NCI-H1417 (cell line): ENCODE results near the gene CCDC40.

Experiments used
- DNase-seq, 3 experiments: peaks; one replicate each; lab custom pipeline; 2025; lab: John Stamatoyannopoulos, UW

The CCDC40 gene

GRCh38 chr17:80000136-80000535, 36.3 kb upstream of the CCDC40 start:
- no peak for DNase-seq

DNA sequence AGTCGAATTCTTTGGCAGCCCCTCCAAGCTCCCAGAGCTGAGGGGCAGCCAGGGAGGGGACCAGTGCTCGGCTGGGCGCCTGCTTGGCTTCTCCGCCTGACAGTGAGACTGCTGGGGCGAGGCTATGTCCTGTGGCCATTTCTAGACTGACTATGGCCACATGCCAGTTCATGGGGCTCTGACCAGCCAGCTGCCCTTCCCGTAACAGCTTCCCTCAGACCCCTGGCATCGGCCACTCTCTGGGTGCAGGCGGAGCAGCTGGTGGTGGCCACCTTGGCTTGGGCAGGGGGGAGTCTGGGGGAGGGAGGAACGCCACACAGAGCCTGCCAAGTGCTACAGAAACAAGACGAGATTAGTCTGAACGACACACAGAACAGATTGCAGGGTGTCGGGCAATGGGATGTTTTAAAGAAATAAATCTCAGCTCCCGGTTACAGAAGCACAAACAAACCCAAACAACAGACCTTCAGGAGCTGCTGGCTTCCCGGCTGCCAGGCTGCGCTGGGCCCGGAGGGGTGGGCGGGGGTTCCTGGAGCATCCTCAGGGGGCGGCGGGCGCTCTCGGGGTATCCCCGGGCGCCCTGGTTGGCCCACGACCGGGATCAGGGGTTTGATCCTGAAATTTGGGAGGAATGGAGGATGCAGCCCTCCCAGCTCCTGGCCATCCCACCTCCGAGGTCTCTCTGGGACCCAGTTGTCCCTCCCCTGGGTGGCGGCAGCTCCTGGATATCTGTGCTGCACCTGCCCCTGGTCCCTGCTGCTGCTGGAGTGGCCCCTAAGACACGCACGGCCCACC, 35.3 kb upstream of the CCDC40 start:
- no peak for DNase-seq

- DNase-seq, result no peak
Measured at GRCh38 chr17:80002070-80002641, 34.3 kb upstream of the CCDC40 start.

DNA sequence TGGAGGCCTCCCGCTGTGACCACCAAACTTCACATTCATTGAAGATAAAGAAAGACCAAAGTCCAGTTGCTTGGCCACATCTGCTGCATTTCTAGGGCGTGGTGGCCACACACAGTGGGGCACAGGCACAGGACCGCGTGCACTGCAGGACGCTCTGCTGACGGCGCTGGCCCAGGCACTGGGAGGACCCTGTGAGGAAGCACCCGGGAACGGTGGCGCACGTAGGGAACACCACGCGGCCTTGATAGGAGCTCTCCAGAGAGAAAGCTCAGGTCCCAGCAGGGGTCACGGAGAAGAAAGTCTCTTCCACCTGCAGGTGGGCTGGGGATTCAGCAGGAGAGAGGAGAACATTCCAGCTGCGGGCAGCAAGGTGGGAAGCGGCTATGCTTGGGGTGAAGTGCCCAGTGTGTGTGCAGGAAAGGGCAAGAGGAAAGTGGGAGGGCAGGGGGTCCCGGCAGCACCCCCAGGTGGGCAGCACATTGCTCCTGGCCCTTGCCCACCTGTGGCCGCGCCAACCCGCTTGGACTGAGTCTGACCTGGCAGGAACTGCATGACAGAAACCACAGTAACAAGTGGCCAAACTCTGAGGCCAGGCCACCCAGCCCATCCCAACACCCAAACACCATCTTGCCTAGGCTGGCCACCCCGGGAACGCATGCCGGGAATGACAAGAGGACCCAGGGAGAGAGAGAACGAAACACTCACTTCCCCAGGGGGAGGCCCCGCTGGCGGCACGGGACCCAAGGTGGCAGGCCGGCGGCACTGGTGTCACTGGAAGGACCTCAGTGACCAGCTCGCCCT, 33.6 kb upstream of the CCDC40 start:
- no peak for DNase-seq

GRCh38 chr17:80003969-80004368, 32.5 kb upstream of the CCDC40 start:
- DNase-seq, result no peak

DNA sequence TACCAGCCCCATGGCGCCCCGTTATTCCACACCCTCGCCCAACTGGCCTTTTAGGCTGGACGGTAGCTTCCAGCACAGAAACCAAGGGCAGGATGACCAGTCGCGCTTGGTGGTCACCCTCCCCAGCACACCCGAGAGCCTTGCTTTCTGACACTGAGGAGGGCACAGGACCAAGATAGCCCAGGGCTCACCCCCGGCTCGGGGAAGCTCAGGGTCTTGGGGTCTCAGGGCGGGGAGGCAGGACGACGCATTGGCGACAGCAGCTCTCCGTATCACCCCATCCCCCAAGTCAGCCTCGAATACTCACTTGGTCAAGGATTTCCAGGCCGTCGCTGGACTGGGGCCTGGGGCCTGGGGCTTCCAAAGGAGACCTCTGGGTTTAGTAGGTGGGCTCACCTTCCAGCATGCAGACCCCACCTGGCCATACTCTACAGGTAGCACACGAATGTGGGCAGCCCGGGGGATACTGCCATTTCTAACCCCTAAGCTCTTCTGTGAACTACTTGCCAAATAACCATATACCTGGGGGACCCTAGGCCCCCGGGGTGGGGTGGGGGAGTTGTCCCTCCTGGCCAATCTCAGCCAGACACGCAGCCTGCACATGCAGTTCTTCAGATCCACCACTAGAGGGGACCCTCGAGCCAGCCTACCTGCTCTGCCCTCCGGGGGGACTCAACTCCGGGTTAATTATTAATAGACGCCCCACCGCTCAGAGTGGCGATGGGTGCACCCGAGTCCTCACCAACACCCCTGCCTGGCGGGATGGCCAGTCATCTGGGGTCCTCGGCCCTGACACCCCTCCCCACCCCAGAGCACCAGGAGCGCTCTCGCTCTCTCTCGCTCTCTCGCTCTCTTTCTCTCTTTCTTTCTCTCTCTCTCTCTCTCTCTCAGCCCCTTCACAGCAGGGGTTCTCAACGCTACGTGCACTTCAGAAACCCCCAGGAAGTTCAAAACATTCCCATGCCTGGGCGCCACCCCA, 30.8 kb upstream of the CCDC40 start:
- DNase-seq, result peak; percentile 44 to 68 (median 47)

DNA sequence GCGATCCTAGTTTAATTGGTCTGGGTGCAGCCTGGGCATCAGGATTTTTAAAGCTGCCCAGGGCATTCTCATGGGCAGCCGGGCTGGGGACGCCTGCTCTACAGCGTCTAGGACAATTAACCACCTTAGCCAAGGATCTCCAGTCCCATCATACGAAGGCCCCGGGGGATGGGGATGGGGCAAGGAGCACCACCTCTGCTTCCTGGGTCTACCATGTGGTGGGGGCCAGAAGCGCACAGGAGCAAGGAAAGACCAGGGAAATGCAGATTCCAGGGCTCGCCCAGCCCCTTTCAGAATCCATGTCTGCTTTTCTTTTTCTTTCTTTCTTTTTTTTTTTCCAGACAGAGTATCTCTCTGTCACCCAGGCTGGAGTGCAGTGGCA, 30.1 kb upstream of the CCDC40 start:
- no peak for DNase-seq

GRCh38 chr17:80006811-80007752, 29.4 kb upstream of the CCDC40 start:
- no peak for DNase-seq

DNA sequence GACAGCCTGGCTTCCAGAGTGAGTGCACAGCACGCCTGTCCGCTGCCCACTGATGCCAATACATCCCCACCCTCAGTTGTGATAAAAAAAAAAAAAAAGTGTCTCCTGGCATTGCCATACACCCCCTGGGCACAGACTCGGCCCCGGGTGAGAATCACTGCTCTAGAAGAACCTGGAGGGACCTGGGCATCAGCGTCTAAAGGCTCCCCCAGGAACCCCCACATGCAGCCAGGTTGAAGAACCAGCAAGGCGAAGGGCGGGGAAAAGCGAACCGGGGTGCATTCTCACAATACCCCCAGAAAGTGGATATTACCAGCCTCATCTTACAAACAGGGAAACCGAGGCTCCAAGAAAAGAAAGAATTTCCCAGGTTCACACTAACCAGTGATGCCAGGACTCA, 28.5 kb upstream of the CCDC40 start:
- DNase-seq, result no peak

DNA sequence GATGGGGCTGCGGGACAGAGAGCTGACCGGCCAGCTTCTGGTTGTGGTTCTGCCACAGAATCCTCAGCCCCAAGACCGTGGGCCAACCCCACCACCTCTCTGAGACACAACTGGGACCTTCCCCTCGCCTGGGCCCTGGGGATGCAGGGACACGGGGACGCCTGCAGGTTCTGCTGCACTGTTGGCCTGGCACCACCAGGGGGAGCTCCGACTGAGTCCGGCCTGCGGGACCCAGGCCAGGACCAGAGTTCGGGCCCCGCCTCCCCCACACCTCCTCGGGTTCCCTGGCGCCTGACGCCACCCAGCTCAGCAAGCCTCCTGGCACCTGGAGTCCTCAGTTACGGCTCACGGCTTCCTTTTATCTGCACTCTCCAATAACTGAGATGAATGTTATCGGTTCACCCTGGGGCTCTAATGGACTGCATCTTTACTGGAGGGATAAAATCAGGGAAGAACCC, 28.0 kb upstream of the CCDC40 start:
- peak; percentile 75 to 94 (median 86) for DNase-seq

GRCh38 chr17:80008848-80009247, 27.6 kb upstream of the CCDC40 start:
- DNase-seq, result no peak

DNA sequence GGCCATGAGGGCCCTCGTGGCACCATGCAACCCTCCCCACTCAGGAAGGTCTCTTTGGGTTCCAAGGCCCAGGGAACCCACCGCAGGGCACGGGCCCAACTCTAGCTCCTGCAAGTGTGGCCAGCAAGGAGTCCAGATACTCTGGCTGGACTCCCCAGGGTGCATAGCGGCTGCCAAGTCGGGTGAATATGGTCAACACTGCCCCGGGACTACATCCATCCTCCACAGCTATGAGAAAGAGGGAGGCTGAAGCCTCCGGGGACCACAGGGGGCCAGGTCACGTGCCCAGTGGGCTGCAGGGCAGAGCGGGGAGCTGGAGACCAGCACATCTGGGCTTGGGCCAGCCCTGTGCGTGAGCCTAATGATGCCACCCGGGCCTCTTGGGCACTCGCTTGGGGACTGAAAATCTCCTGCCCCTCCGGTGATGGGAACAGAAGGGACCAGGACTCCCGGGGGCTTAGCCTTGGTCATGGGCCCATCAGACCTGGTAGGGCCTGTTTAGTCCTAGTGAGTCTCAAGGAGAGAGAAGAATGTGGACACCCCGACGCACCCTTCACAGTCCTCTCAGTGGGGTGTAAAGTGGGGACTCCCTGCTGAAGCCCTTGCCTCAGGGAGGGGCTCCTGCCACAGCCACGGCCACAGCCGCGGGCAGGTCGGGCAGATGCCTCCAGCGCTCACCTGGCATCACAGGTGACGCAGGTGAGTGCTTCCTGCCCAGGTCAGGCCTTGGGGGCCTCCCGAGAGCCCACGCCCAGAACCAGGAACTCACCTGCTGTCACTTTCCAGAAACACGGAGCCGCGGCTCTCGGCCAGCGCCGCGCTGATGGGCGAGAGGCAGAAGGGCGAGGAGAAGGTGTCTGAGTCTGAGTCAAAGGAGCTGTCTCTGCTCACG, 26.8 kb upstream of the CCDC40 start:
- DNase-seq, result peak in 1 of 3 experiments; percentile 11

DNA sequence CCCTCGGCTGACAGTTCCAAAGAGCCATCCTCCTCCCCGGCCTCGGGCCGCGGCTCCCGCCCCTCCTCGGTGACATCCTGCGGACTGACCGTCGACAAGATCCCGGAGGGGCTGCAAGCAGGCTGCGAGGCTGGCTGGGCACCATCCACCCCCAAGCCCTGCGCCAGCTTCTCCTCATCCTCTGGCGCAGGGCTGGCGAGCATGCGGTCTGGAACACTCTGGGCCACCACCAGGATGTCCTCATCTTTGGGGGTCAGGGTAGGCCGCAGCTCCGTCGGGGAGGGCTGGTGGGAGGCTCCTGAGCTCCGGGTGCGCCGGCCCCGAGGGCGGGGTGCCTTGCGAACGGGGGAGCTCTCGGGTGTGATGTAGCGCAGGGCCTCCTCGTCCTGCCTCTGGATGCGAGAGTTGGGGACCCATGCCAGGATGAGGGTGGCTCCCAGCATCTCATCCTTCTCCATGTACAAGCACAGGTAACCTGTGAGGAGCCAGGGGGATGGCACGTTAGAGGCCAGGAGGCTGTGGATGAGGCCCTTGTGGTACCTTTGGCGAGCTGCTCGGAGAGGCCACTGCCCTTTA, 26.1 kb upstream of the CCDC40 start:
- DNase-seq, result no peak

GRCh38 chr17:80011989-80012555, 24.4 kb upstream of the CCDC40 start:
- no peak for DNase-seq

- no peak for DNase-seq
Measured at GRCh38 chr17:80012765-80013741, 23.4 kb upstream of the CCDC40 start.

DNA sequence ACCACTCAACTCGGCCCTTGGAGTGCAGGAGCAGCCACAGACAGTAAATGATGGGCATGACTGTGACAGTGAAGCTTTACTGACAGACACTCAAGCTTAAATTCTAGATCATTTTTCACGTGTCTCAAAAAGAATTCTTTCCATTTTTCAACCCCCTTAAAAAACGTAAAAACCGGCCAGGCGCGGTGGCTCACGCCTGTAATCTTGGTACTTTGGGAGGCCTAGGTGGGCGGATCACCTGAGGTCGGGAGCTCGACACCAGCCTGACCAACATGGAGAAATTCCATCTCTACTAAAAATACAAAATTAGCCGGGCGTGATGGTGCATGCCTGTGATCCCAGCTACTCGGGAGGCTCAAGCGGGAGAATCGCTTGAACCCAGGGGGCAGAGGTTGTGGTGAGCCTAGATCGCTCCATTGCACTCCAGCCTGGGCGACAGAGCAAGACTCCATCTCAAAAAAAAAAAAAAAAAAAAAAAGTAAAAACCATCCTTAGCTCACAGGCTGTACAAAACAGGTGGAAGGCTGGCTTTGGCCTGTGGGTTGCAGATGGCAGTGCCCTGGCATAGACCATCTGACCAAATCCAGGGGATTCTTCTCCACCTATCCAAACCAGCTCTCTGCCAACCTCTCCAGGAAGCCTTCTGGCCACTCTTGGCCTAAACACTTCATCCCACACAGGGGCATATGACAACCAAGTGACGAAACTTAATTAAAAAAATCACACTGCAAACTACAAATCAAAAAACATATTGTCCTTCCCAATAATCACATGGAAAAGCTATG, 19.0 kb upstream of the CCDC40 start:
- no peak for DNase-seq
